NCI-H1105 (cell line): ENCODE data around the gene MOG.

Experiments
- DNase-seq: peaks from one replicate; lab custom pipeline; 2025; lab: John Stamatoyannopoulos, UW

MOG gene

GRCh38 chr6:29656798-29657197, at the start of gene MOG:
Gene MOG (plus strand): TSS chr6:29657092. CDS start chr6:29657210, 118 bp downstream.
- DNase-seq, result no peak

- DNase-seq, result no peak
Observed at GRCh38 chr6:29608131-29608530, 48.8 kb upstream of the MOG start.

GRCh38 chr6:29610540-29610939, 46.4 kb upstream of the MOG start:
- DNase-seq, result no peak

- no peak for DNase-seq
Observed at GRCh38 chr6:29611426-29611825, 45.5 kb upstream of the MOG start.

GRCh38 chr6:29617782-29618554, 38.9 kb upstream of the MOG start:
- DNase-seq, result no peak

GRCh38 chr6:29619578-29620160, 37.2 kb upstream of the MOG start:
- no peak for DNase-seq

GRCh38 chr6:29620630-29621029, 36.3 kb upstream of the MOG start:
- DNase-seq, result peak; percentile 2

GRCh38 chr6:29624520-29624961, 32.4 kb upstream of the MOG start:
- DNase-seq, result no peak

GRCh38 chr6:29625337-29625930, 31.5 kb upstream of the MOG start:
- no peak for DNase-seq

GRCh38 chr6:29626948-29627754, 29.7 kb upstream of the MOG start:
- DNase-seq, result no peak

- peak; percentile 48 for DNase-seq
Observed at GRCh38 chr6:29627755-29628418, 29.0 kb upstream of the MOG start.

- peak; percentile 82 for DNase-seq
Observed at GRCh38 chr6:29628419-29629281, 28.2 kb upstream of the MOG start.

- DNase-seq, result no peak
Observed at GRCh38 chr6:29629571-29629970, 27.3 kb upstream of the MOG start.

- no peak for DNase-seq
Observed at GRCh38 chr6:29630315-29630714, 26.6 kb upstream of the MOG start.

- no peak for DNase-seq
Observed at GRCh38 chr6:29631209-29631810, 25.6 kb upstream of the MOG start.

GRCh38 chr6:29631860-29632731, 24.8 kb upstream of the MOG start:
- peak; percentile 59 for DNase-seq

- peak; percentile 89 for DNase-seq
Observed at GRCh38 chr6:29632789-29633533, 23.9 kb upstream of the MOG start, which contains the start of gene GABBR1. Gene GABBR1 (minus strand): TSS chr6:29633183. CDS start chr6:29632385, 798 bp downstream.

- DNase-seq, result peak; percentile 50
Observed at GRCh38 chr6:29633534-29633905, 23.4 kb upstream of the MOG start.

GRCh38 chr6:29637247-29637646, 19.6 kb upstream of the MOG start:
- DNase-seq, result no peak
